ENCODE measurements around the gene HYAL2. TPM values are rescaled to one million over a fixed set of nuclear protein-coding genes. Genes with fewer than 3 reads are reported as not detected.

The HYAL2 gene
- total and polyA plus RNA-seq, 9 of the 15 experiments (the other 6 are each of a cell fraction or from before 2014, with no cell fraction given), result 0.36 to 22.7 (median 11.4) TPM; not detected in 1

DNA sequence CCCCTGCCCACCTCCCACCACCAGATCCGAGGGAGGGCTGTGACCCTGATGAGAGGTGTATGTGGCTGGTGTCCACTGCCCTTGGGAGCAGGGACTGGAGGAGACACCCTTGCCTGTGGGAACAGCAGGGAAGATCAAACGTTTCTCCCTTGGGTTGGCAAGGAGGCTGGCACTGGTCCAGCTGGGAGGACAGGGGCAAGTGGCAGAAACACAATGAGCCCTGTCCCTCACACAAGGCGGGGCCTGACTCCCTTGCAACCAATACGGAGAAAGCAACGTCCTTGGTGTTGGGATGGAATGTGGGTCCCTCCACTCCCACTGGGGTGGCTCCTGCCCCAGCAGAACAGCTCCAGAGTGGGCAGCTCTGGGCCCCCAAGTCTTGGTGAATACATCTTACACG, 5.2 kb downstream of the HYAL2 start:
- Histone ChIP-seq H3K36me3 (ENCODE audit: control insufficient read depth, insufficient read depth, low read length) (peaks cover 20% of the 10 kb centered on the region; the same call in 2 of the 3 replicates), H3K4me1 (replicated peaks in 1 of 2; ENCODE audit: control insufficient read depth in 2 of 2, insufficient read depth in 2 of 2, low read length in 2 of 2) (peaks cover 27 to 59% of the 10 kb centered on the region in 2 experiments), H3K27me3 (ENCODE audit: control insufficient read depth in 2 of 2, insufficient read depth in 2 of 2, low read length in 2 of 2) (no peaks in the 10 kb centered on the region), H3K9ac (ENCODE audit: insufficient read depth in 1 of 2, low read depth in 2 of 2, low read length in 2 of 2) (peak overlapping the region in 1 of 2 experiments; percentile 86; a peak in 2 of 4 replicates), H3K9me3 (replicated peaks; ENCODE audit: control insufficient read depth, insufficient read depth, low read depth, low read length) (no peaks in the 10 kb centered on the region), H3K9me1 (ENCODE audit: control insufficient read depth, insufficient read depth, low read length) (no peaks in the 10 kb centered on the region), H3K4me2 (ENCODE audit: insufficient read depth, low read length) (peak overlapping the region; percentile 65), H3K4me3 (no peak overlapping the region), H4K20me1 (replicated peaks; ENCODE audit: control insufficient read depth, insufficient read depth, low read length) (no peaks in the 10 kb centered on the region), H3K27ac (ENCODE audit: extremely low read depth, low read depth, low read length) (peak overlapping the region; percentile 47; the same call in 2 of the 3 replicates), H2AFZ (ENCODE audit: low read depth, low read length) (no peak overlapping the region), H3K79me2 (ENCODE audit: control insufficient read depth, insufficient read depth, low read length) (peaks cover 22% of the 10 kb centered on the region)
- TF ChIP-seq MAFK (IDR thresholded peaks at IDR 0.05; ENCODE audit: low read length) (no peak), MCM2 (IDR thresholded peaks at IDR 0.05; ENCODE audit: low read depth) (no peak), C11orf30 (IDR thresholded peaks at IDR 0.05; ENCODE audit: low read depth) (no peak), SAFB (IDR thresholded peaks at IDR 0.05; ENCODE audit: borderline replicate concordance, low read depth, low read length) (no peak), TBP (optimal IDR thresholded peaks at IDR 0.05; ENCODE audit: low read depth, low read length) (peak; percentile 5), ZNF584 (CRISPR knock-in tag; IDR thresholded peaks at IDR 0.05; ENCODE audit: low read depth) (no peak), FOXM1 (IDR thresholded peaks at IDR 0.05; ENCODE audit: low read depth) (no peak), FOXM1 (CRISPR knock-in tag; IDR thresholded peaks at IDR 0.05; ENCODE audit: low read depth) (no peak), ZNF316 (IDR thresholded peaks at IDR 0.05) (no peak), NFIC (IDR thresholded peaks at IDR 0.05) (peak; percentile 62)
- TF ChIP-seq, protein P1, sequence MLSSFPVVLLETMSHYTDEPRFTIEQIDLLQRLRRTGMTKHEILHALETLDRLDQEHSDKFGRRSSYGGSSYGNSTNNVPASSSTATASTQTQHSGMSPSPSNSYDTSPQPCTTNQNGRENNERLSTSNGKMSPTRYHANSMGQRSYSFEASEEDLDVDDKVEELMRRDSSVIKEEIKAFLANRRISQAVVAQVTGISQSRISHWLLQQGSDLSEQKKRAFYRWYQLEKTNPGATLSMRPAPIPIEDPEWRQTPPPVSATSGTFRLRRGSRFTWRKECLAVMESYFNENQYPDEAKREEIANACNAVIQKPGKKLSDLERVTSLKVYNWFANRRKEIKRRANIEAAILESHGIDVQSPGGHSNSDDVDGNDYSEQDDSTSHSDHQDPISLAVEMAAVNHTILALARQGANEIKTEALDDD (IDR thresholded peaks at IDR 0.05), result no peak
- TF ChIP-seq, protein P2, sequence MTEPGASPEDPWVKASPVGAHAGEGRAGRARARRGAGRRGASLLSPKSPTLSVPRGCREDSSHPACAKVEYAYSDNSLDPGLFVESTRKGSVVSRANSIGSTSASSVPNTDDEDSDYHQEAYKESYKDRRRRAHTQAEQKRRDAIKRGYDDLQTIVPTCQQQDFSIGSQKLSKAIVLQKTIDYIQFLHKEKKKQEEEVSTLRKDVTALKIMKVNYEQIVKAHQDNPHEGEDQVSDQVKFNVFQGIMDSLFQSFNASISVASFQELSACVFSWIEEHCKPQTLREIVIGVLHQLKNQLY (CRISPR knock-in tag; conservative IDR thresholded peaks at IDR 0.05), result no peak
- intact Hi-C loops (cut with micrococcal nuclease), result no loop called here
- ChIA-PET POLR2A (interaction anchor here (0.7 to 1.1 kb wide), 5 partner anchors 11 to 543 kb away, joined by 3 to 5 read pairs (median 3); partner anchors contain the start of genes HYAL3, NAA80 and TUSC2), CTCF (ENCODE audit: low intra/inter-chr PET ratio) (no interaction called here)
- DNase-seq (ENCODE audit: extremely low read depth in 1 of 4, low spot score in 3 of 4) (no peak), ATAC-seq (no peak), FAIRE-seq (no peak)
- WGBS (ENCODE audit: insufficient coverage, low coverage, missing lambda C conversion rate), result 30% methylated on average over 4 of the region's 6 CpGs
- no TSS peak for BruUV-seq (replicated peaks)
- in situ Hi-C loops (cut with MboI), result no loop called here
